ENCODE data around the gene EFCAB9. TPM values are rescaled to one million over a fixed set of nuclear protein-coding genes. Genes with fewer than 3 reads are reported as not detected.

The EFCAB9 gene
- total and polyA plus RNA-seq, 9 donors: not detected

DNA sequence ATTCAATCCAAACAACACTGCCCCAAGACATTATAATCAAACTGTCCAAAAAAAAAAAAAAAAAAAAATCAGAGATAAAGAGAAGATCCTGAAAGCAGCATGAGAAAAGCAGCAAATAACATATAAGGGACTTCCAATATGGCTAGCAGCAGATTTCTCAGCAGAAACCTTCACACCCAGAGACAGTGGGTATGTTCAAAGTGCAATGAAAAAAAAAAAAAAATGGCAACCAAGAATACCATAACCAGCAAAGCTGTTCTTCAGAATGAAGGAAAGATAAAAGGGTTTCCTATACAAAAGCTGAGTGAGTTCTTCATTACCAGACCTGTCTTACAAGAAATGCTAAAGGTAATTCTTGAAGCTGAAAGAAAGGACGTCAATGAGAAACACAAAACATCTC, 57.4 kb downstream of the EFCAB9 start:
- whole genome bisulfite sequencing, 3 donors: 90 to 95% (median 93%) methylated on average over 1 of the region's 1 CpG
- Histone ChIP-seq H3K4me3 (no peak overlapping the region), H3K27ac (no peak overlapping the region), H3K27me3 (no peaks in the 10 kb centered on the region), H3K36me3 (no peaks in the 10 kb centered on the region), H3K9me3 (no peaks in the 10 kb centered on the region), H3K4me1 (ENCODE audit: insufficient read depth) (no peaks in the 10 kb centered on the region)
- intact Hi-C loops (cut with DNase I): no loop called here
- TF ChIP-seq, protein P1, sequence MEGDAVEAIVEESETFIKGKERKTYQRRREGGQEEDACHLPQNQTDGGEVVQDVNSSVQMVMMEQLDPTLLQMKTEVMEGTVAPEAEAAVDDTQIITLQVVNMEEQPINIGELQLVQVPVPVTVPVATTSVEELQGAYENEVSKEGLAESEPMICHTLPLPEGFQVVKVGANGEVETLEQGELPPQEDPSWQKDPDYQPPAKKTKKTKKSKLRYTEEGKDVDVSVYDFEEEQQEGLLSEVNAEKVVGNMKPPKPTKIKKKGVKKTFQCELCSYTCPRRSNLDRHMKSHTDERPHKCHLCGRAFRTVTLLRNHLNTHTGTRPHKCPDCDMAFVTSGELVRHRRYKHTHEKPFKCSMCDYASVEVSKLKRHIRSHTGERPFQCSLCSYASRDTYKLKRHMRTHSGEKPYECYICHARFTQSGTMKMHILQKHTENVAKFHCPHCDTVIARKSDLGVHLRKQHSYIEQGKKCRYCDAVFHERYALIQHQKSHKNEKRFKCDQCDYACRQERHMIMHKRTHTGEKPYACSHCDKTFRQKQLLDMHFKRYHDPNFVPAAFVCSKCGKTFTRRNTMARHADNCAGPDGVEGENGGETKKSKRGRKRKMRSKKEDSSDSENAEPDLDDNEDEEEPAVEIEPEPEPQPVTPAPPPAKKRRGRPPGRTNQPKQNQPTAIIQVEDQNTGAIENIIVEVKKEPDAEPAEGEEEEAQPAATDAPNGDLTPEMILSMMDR (IDR thresholded peaks at IDR 0.05): no peak
- TF ChIP-seq POLR2A (IDR thresholded peaks at IDR 0.05): no peak
- DNase-seq: no peak

DNA sequence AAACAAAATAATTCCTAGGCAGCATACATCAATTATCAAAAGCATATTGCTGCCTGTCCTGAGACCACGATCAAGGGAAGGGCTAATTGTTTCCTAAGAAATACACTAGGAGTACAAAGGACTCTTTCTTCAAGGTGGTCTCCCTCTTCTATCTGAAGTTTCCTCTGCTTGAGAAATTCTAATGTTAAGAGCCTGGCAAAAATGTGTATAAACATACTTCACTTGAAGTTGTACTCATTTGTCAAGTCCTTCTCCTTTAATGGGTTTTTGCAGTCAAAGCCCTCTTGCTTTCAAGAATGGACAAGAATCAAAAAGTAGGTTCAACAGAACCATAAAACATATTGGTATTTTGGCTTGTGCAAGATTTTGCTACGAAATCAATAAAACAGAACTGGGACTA, 58.5 kb downstream of the EFCAB9 start:
- DNase-seq: no peak
- TF ChIP-seq, protein P1 (IDR thresholded peaks at IDR 0.05): no peak
- no peak for TF ChIP-seq POLR2A (IDR thresholded peaks at IDR 0.05)
- TF ChIP-seq EP300 (IDR thresholded peaks at IDR 0.05): no peak
- Histone ChIP-seq H3K27me3 (no peaks in the 10 kb centered on the region), H3K36me3 (no peaks in the 10 kb centered on the region), H3K27ac (no peak overlapping the region), H3K4me3 (no peak overlapping the region), H3K4me1 (ENCODE audit: insufficient read depth) (no peaks in the 10 kb centered on the region), H3K9me3 (no peaks in the 10 kb centered on the region)
- WGBS, 3 donors: 90 to 95% (median 92%) methylated on average over 2 of the region's 2 CpGs
- intact Hi-C loops (cut with DNase I): no loop called here

Small RNAs within 50 kb of the gene (small RNA-seq; reads per million reads assigned to genes)
- not detected for gene RF00191

Other genes starting within 250 kb of the EFCAB9 start
- 10 to 100 TPM; 49.8 to 73.4 (median 53.0) TPM for gene FBXW11, start 187.5 kb upstream of the EFCAB9 start, total RNA-seq
- gene FBXW11, start 187.5 kb upstream of the EFCAB9 start, polyA plus RNA-seq: 10 to 100 TPM; 20.5 to 70.0 TPM
- gene STK10, start 5.9 kb upstream of the EFCAB9 start, total RNA-seq: 10 to 100 TPM in 4 of 7 donors, 1 to 10 TPM in 3; 7.6 to 15.5 (median 10.0) TPM
- gene STK10, start 5.9 kb upstream of the EFCAB9 start, polyA plus RNA-seq: 1 to 10 TPM; 5.4 to 8.9 TPM
- 10 to 100 TPM; 21.4 to 31.5 (median 28.6) TPM for gene UBTD2, start 89.6 kb downstream of the EFCAB9 start, total RNA-seq
- gene UBTD2, start 89.6 kb downstream of the EFCAB9 start, polyA plus RNA-seq: 10 to 100 TPM; 17.0 to 29.2 TPM

Data from ovary (tissue), 9 donors.